H1 (cell line): Measurements from ENCODE around the gene GPC1.

ENCODE experiments used
- CTCF ChIP-seq, 3 experiments: IDR thresholded peaks; 1 replicate in 2 of 3; 2 replicates in 1 of 3; pipeline versions ENCODE4 v1.5.1 to v1.6.1; 2011; ENCODE audit warnings: low read length in 3 of 3, mild to moderate bottlenecking in 3 of 3, inconsistent platforms in 2 of 3, low read depth in 1 of 3, moderate library complexity in 1 of 3; ENCODE audit not compliant: insufficient read depth in 1 of 3; ENCODE audit errors: control extremely low read depth in 1 of 3
- EP300 ChIP-seq, 2 experiments: IDR thresholded peaks; 1 replicate in 1 of 2; 2 replicates in 1 of 2; pipeline ENCODE4 v1.6.1; 2011 to 2012; ENCODE audit warnings: low read depth in 2 of 2, low read length in 2 of 2, mild to moderate bottlenecking in 2 of 2, borderline replicate concordance in 1 of 2, inconsistent platforms in 1 of 2, moderate library complexity in 1 of 2
- EZH2 ChIP-seq: fragments of 200-600 bp; sonication (generic); IDR thresholded peaks from 2 replicates; pipeline ENCODE4 v1.7.1; 2012; ENCODE audit warnings: low read depth, mild to moderate bottlenecking, moderate library complexity, low read length, inconsistent platforms; ENCODE audit not compliant: severe bottlenecking
- HDAC2 ChIP-seq, 2 experiments: fragments of 300-600 bp in 1 of 2; sonication (generic) in 1 of 2; IDR thresholded peaks; 2 replicates each; pipeline ENCODE4 v1.6.1; 2011 to 2012; ENCODE audit warnings: low read depth in 2 of 2, low read length in 2 of 2, mild to moderate bottlenecking in 2 of 2, moderate library complexity in 2 of 2, borderline replicate concordance in 1 of 2, inconsistent platforms in 1 of 2
- MAFK ChIP-seq: IDR thresholded peaks from 2 replicates; pipeline ENCODE4 v1.6.1; 2012; ENCODE audit warnings: low read depth, mild to moderate bottlenecking, improper control_type of control experiment, low read length
- PHF8 ChIP-seq: fragments of 200-600 bp; sonication (generic); conservative IDR thresholded peaks from 2 replicates; pipeline ENCODE4 v1.7.1; 2012; ENCODE audit warnings: low read depth, mild to moderate bottlenecking, inconsistent platforms, low read length, moderate library complexity
- POLR2A ChIP-seq, 2 experiments: IDR thresholded peaks; 1 replicate in 1 of 2; 2 replicates in 1 of 2; pipeline ENCODE4 v1.6.1; 2011; ENCODE audit warnings: low read depth in 2 of 2, low read length in 2 of 2, mild to moderate bottlenecking in 2 of 2; ENCODE audit errors: control extremely low read depth in 1 of 2
- POLR2AphosphoS5 ChIP-seq: IDR thresholded peaks from 2 replicates; pipeline ENCODE4 v1.6.1; 2011; ENCODE audit warnings: low read depth, low read length
- RAD21 ChIP-seq, 2 experiments: IDR thresholded peaks in 1 of 2; conservative IDR thresholded peaks in 1 of 2; 2 replicates each; pipeline ENCODE4 v1.6.1; 2011; ENCODE audit warnings: low read depth in 2 of 2, low read length in 2 of 2, improper control_type of control experiment in 1 of 2, inconsistent platforms in 1 of 2, mild to moderate bottlenecking in 1 of 2, moderate library complexity in 1 of 2
- RFX5 ChIP-seq: IDR thresholded peaks from 2 replicates; pipeline ENCODE4 v1.6.1; 2011; ENCODE audit warnings: low read depth, low read length, improper control_type of control experiment, borderline replicate concordance
- TAF1 ChIP-seq: IDR thresholded peaks from 2 replicates; pipeline ENCODE4 v1.6.1; 2011; ENCODE audit warnings: mild to moderate bottlenecking, low read depth, low read length
- ZNF274 ChIP-seq: IDR thresholded peaks from 2 replicates; pipeline ENCODE4 v1.7.0; 2012; ENCODE audit warnings: low read length, borderline replicate concordance; ENCODE audit errors: extremely low read depth
- TF ChIP-seq, protein P1 (sequence below): IDR thresholded peaks from 2 replicates; pipeline ENCODE4 v1.6.1; 2011; ENCODE audit warnings: low read depth, mild to moderate bottlenecking, low read length; ENCODE audit not compliant: insufficient read depth

- TF ChIP-seq POLR2A (IDR thresholded peaks at IDR 0.05; ENCODE audit: control extremely low read depth in 1 of 2, low read depth in 2 of 2, low read length in 2 of 2) = no peak
- no peak for TF ChIP-seq CTCF (IDR thresholded peaks at IDR 0.05; ENCODE audit: control extremely low read depth in 1 of 3, insufficient read depth in 1 of 3, low read depth in 1 of 3, low read length in 3 of 3)
- no peak for TF ChIP-seq EZH2
- TF ChIP-seq PHF8 = no peak
- TF ChIP-seq POLR2AphosphoS5 = no peak
- TF ChIP-seq TAF1 = no peak
- TF ChIP-seq, protein P1, sequence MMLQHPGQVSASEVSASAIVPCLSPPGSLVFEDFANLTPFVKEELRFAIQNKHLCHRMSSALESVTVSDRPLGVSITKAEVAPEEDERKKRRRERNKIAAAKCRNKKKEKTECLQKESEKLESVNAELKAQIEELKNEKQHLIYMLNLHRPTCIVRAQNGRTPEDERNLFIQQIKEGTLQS = no peak
- TF ChIP-seq HDAC2 (IDR thresholded peaks at IDR 0.05; ENCODE audit: borderline replicate concordance in 1 of 2, low read depth in 2 of 2, low read length in 2 of 2) = no peak
- TF ChIP-seq EP300 (IDR thresholded peaks at IDR 0.05; ENCODE audit: borderline replicate concordance in 1 of 2, low read depth in 2 of 2, low read length in 2 of 2) = no peak
- TF ChIP-seq ZNF274 = no peak
- no peak for TF ChIP-seq RAD21 (IDR thresholded peaks at IDR 0.05 in 1 of 2, conservative IDR thresholded peaks at IDR 0.05 in 1 of 2; ENCODE audit: low read depth in 2 of 2, low read length in 2 of 2)
- no peak for TF ChIP-seq RFX5
- TF ChIP-seq MAFK = no peak
Measured at GRCh38 chr2:240398661-240399267, 36.7 kb upstream of the GPC1 start.
